ENCODE results near the gene GASK1B.

DNA sequence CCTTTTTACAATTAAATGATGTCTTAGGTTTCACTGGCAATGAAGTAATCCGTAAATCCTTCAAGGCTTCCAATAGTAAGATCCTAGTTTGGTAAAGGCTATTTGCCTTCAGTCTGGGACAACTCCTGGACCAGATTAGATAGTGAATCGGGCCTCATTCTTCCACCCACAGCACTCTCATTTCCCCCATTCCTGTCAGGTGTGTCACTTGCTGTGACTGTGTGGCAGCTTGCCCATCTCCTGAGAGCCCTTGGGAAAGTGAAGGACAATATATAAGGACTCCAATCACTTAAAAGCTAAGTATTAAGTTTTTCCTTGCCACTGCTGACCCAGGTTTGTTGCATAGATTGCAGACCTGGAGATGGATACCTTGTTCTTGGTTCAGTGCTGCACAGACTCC lies 3.3 kb upstream of the GASK1B start:
- TF ChIP-seq, protein P1, sequence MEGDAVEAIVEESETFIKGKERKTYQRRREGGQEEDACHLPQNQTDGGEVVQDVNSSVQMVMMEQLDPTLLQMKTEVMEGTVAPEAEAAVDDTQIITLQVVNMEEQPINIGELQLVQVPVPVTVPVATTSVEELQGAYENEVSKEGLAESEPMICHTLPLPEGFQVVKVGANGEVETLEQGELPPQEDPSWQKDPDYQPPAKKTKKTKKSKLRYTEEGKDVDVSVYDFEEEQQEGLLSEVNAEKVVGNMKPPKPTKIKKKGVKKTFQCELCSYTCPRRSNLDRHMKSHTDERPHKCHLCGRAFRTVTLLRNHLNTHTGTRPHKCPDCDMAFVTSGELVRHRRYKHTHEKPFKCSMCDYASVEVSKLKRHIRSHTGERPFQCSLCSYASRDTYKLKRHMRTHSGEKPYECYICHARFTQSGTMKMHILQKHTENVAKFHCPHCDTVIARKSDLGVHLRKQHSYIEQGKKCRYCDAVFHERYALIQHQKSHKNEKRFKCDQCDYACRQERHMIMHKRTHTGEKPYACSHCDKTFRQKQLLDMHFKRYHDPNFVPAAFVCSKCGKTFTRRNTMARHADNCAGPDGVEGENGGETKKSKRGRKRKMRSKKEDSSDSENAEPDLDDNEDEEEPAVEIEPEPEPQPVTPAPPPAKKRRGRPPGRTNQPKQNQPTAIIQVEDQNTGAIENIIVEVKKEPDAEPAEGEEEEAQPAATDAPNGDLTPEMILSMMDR (IDR thresholded peaks at IDR 0.05 in 2 of 3, conservative IDR thresholded peaks at IDR 0.05 in 1 of 3; ENCODE audit: borderline replicate concordance in 1 of 3, insufficient read depth in 1 of 3, low read depth in 2 of 3, low read length in 2 of 3): no peak
- TF ChIP-seq EZH2 (IDR thresholded peaks at IDR 0.05) (no peak), EZH2phosphoT487 (IDR thresholded peaks at IDR 0.05; ENCODE audit: borderline replicate concordance) (no peak), ZNF274 (IDR thresholded peaks at IDR 0.05; ENCODE audit: low read depth, low read length) (no peak), SP1 (IDR thresholded peaks at IDR 0.05; ENCODE audit: low read depth) (peak; percentile 46; the same call in 1 of the 2 replicates)
- TF ChIP-seq, protein P2, sequence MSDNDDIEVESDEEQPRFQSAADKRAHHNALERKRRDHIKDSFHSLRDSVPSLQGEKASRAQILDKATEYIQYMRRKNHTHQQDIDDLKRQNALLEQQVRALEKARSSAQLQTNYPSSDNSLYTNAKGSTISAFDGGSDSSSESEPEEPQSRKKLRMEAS (IDR thresholded peaks at IDR 0.05): no peak

Data from HCT116 (cell line).